HG02588 (cell line): Measurements from ENCODE around the gene RNGTT.
"Not testable (repeated sequence)": the region's sequence is repeated elsewhere in the genome, so short reads cannot be mapped to it uniquely, and the experiment has no call there.

Experiments
- ATAC-seq: cut with Tn5 transposase; IDR thresholded peaks from one replicate; pipeline ENCODE4 v1.9.1; 2021; ENCODE audit warnings: mild to moderate bottlenecking, moderate library complexity; ENCODE audit not compliant: unreplicated experiment

Gene RNGTT

GRCh38 chr6:88914895-88915598 lies 48.4 kb downstream of the RNGTT start:
- no peak for ATAC-seq

- ATAC-seq: no peak
These were observed 49.2 kb downstream of the RNGTT start for GRCh38 chr6:88914180-88914579.

- no peak for ATAC-seq
These were observed 49.9 kb downstream of the RNGTT start for GRCh38 chr6:88913471-88913870.

GRCh38 chr6:88910922-88911778 lies 52.3 kb downstream of the RNGTT start:
- ATAC-seq: no peak

GRCh38 chr6:88908598-88909548 lies 54.5 kb downstream of the RNGTT start:
- ATAC-seq: no peak

- ATAC-seq: not testable (repeated sequence)
These were observed 56.3 kb downstream of the RNGTT start for GRCh38 chr6:88907148-88907547.

- ATAC-seq: no peak
These were observed 63.7 kb downstream of the RNGTT start for GRCh38 chr6:88899569-88900316.

- ATAC-seq: no peak
These were observed 67.5 kb downstream of the RNGTT start for GRCh38 chr6:88895911-88896310.

- no peak for ATAC-seq
These were observed 72.3 kb downstream of the RNGTT start for GRCh38 chr6:88890860-88891845.

GRCh38 chr6:88890394-88890793 lies 73.0 kb downstream of the RNGTT start:
- no peak for ATAC-seq

GRCh38 chr6:88884361-88884760 lies 79.1 kb downstream of the RNGTT start:
- no peak for ATAC-seq

- no peak for ATAC-seq
These were observed 80.9 kb downstream of the RNGTT start for GRCh38 chr6:88882536-88882935.

- no peak for ATAC-seq
These were observed 82.0 kb downstream of the RNGTT start for GRCh38 chr6:88881451-88881850.

GRCh38 chr6:88880021-88880420 lies 83.4 kb downstream of the RNGTT start:
- no peak for ATAC-seq

GRCh38 chr6:88877893-88878292 lies 85.5 kb downstream of the RNGTT start:
- ATAC-seq: no peak

- no peak for ATAC-seq
These were observed 90.5 kb downstream of the RNGTT start for GRCh38 chr6:88872962-88873361.

- no peak for ATAC-seq
These were observed 91.9 kb downstream of the RNGTT start for GRCh38 chr6:88871498-88871897.

- no peak for ATAC-seq
These were observed 92.6 kb downstream of the RNGTT start for GRCh38 chr6:88870717-88871330.
